GM10266 (cell line): ENCODE data around the gene COA5.

Source experiments
- DNase-seq: peaks from one replicate; pipeline ENCODE4 v3.0.0; 2012; ENCODE audit errors: extremely low spot score
- CTCF ChIP-seq: IDR thresholded peaks from 2 replicates; pipeline ENCODE4 v1.5.1; 2012; ENCODE audit warnings: mild to moderate bottlenecking, low read depth; ENCODE audit not compliant: control insufficient read depth, insufficient read depth; ENCODE audit errors: missing control alignments

Gene COA5

GRCh38 chr2:98580656-98581284 is 27.5 kb downstream of the COA5 start:
- TF ChIP-seq CTCF: no peak
- no peak for DNase-seq

GRCh38 chr2:98579926-98580325 is 28.4 kb downstream of the COA5 start:
- DNase-seq: no peak
- TF ChIP-seq CTCF: no peak

GRCh38 chr2:98578231-98578630 is 30.1 kb downstream of the COA5 start:
- DNase-seq: no peak
- TF ChIP-seq CTCF: no peak

GRCh38 chr2:98577313-98577712 is 31.0 kb downstream of the COA5 start:
- no peak for TF ChIP-seq CTCF
- DNase-seq: no peak

- no peak for DNase-seq
- TF ChIP-seq CTCF: no peak
Observed at GRCh38 chr2:98576666-98577312, 31.5 kb downstream of the COA5 start.

- no peak for DNase-seq
- no peak for TF ChIP-seq CTCF
Observed at GRCh38 chr2:98573426-98573825, 34.9 kb downstream of the COA5 start.

- DNase-seq: no peak
- no peak for TF ChIP-seq CTCF
Observed at GRCh38 chr2:98572676-98573075, 35.6 kb downstream of the COA5 start.
